ENCODE data around the gene DPP6. TPM values are rescaled to one million over a fixed set of nuclear protein-coding genes. Genes with fewer than 3 reads are reported as not detected.

The DPP6 gene
- total and polyA plus RNA-seq, 8 donors = 1.0 to 11.2 (median 2.6) TPM

DNA sequence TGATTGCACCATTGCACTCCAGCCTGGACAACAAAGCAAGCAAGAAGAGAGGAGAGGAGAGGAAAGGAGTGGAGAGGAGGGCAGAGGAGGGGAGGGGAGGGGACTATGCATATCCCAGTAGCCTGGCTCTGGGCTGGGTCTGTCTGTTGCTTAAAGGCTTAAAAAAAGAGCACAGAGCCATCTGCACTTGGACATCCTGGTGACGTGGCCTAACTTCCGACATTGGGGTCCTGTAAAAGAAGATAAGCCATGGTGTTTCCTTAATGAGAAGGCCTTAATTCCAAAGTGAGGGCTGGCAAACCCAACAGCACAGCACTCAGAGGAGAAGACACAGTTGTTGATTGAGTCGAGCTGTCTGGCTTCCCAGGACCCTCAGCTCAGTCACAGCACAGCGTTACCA, 598.1 kb downstream of the DPP6 start:
- intact Hi-C loops (cut with DNase I) = no loop called here
- ATAC-seq (no peak), DNase-seq (no peak), FAIRE-seq (no peak)
- no peaks in the 10 kb centered on the region for H3K4me1 ChIP-seq
- no peak overlapping the region for H3K4me3 ChIP-seq
- TF ChIP-seq, protein P1, sequence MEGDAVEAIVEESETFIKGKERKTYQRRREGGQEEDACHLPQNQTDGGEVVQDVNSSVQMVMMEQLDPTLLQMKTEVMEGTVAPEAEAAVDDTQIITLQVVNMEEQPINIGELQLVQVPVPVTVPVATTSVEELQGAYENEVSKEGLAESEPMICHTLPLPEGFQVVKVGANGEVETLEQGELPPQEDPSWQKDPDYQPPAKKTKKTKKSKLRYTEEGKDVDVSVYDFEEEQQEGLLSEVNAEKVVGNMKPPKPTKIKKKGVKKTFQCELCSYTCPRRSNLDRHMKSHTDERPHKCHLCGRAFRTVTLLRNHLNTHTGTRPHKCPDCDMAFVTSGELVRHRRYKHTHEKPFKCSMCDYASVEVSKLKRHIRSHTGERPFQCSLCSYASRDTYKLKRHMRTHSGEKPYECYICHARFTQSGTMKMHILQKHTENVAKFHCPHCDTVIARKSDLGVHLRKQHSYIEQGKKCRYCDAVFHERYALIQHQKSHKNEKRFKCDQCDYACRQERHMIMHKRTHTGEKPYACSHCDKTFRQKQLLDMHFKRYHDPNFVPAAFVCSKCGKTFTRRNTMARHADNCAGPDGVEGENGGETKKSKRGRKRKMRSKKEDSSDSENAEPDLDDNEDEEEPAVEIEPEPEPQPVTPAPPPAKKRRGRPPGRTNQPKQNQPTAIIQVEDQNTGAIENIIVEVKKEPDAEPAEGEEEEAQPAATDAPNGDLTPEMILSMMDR (IDR thresholded peaks at IDR 0.05) = no peak
- no peak overlapping the region for H3K27ac ChIP-seq
- H3K36me3 ChIP-seq = no peaks in the 10 kb centered on the region
- no peaks in the 10 kb centered on the region for H3K9me3 ChIP-seq
- WGBS, 2 donors = 66 to 75% methylated on average over 4 of the region's 4 CpGs
- peaks cover 0 to 4% (median 0%) of the 10 kb centered on the region in 4 donors for H3K27me3 ChIP-seq

DNA sequence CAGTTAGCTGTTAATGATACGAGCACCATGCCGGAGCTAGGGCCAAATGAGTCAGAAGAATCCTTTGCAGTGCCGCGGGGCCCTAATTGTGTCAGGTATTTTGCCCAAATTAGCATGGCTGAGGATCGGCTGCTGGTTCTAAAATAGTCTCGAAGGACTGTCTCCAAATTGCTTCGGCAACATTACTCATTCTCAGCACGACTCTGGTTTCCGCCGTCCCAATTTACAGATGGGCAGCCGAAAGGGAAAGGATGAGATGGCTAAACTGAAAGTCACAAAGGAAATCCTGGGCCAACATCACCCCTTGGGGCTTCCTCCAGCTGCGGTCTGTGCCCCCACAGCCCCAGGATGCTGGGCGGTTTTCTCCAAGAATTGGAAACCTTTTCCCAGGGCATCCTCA, 599.3 kb downstream of the DPP6 start:
- TF ChIP-seq, protein P1 (IDR thresholded peaks at IDR 0.05) = no peak
- WGBS, 2 donors = 77 to 96% methylated on average over 13 of the region's 13 CpGs
- no peak for ATAC-seq

DNA sequence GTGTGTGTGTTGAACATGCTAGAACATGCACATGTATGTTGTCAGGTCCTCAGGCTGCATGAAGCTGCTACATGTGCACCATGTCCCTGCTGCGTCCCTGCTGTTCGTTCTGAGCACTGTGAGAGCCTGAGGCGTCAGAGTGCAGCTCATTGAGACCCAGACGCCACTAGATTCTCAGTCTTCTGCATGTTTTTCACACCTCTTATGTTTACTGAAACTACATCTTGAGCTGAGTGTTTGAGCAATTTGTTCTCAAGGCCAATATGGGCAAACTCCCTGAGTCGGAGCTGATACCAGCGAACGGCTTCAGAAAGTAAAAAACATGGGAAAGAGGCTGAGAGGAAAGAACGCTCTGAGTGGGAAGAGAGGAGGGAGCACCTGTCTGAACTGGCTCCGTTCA, 600.4 kb downstream of the DPP6 start:
- H3K27ac ChIP-seq = no peak overlapping the region
- no peaks in the 10 kb centered on the region for H3K36me3 ChIP-seq
- intact Hi-C loops (cut with DNase I) = no loop called here
- FAIRE-seq = no peak
- no peaks in the 10 kb centered on the region for H3K9me3 ChIP-seq
- TF ChIP-seq, protein P1 (IDR thresholded peaks at IDR 0.05) = no peak
- H3K27me3 ChIP-seq = peaks cover 0 to 4% (median 0%) of the 10 kb centered on the region in 4 donors
- WGBS, 2 donors = 33 to 34% methylated on average over 9 of the region's 9 CpGs
- H3K4me3 ChIP-seq = no peak overlapping the region
- no peaks in the 10 kb centered on the region for H3K4me1 ChIP-seq
- no peak for ATAC-seq
- DNase-seq = no peak

More for the DNA sequence above, 599.3 kb downstream of the DPP6 start:
- Histone ChIP-seq H3K36me3 (no peaks in the 10 kb centered on the region), H3K4me1 (no peaks in the 10 kb centered on the region), H3K27ac (no peak overlapping the region), H3K27me3 (peaks cover 0 to 4% (median 0%) of the 10 kb centered on the region in 4 donors), H3K4me3 (no peak overlapping the region), H3K9me3 (no peaks in the 10 kb centered on the region)
- DNase-seq = no peak
- no peak for FAIRE-seq
- intact Hi-C loops (cut with DNase I) = no loop called here

DNA sequence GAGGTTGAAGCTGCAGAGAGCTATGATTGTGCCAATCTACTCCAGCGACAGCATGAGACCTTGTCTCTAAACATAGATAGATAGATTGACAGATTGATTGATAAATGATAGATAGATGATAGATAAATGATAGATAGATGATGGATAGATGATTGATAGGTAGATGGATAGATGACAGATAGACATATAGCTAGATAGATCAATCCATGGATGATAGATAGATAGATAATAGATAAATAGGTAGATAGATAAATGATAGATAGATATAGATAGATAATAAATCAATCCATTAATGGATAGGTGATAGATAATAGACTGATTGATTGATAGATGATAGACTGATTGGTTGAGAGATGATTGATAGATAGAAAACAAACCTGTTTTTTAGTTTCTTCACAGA, 601.1 kb downstream of the DPP6 start:
- TF ChIP-seq, protein P1 (IDR thresholded peaks at IDR 0.05) = no peak
- H3K36me3 ChIP-seq = no peaks in the 10 kb centered on the region
- no peaks in the 10 kb centered on the region for H3K4me1 ChIP-seq
- DNase-seq (no peak), FAIRE-seq (no peak), ATAC-seq (no peak)
- H3K27me3 ChIP-seq = peaks cover 0 to 4% (median 0%) of the 10 kb centered on the region in 4 donors
- no peaks in the 10 kb centered on the region for H3K9me3 ChIP-seq
- H3K4me3 ChIP-seq = no peak overlapping the region
- intact Hi-C loops (cut with DNase I) = no loop called here
- H3K27ac ChIP-seq = no peak overlapping the region
- WGBS, 2 donors = 86 to 88% methylated on average over 1 of the region's 1 CpG

DNA sequence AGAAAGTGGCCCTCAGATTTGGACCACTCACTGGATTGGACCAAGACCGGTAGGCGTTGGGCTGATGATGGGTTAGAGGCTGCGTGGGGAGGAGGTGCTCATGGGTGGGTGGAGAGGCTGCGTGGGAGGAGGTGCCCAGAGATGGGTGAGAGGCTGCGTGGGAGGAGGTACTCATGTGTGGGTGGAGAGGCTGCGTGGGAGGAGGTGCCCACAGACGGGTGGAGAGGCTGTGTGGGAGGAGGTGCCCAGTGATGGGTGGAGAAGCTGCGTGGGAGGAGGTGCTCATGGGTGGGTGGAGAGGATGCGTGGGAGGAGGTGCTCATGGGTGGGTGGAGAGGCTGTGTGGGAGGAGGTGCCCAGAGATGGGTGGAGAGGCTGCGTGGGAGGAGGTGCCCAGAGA, 604.4 kb downstream of the DPP6 start:
- intact Hi-C loops (cut with DNase I) = no loop called here
- Histone ChIP-seq H3K27ac (no peak overlapping the region), H3K36me3 (no peaks in the 10 kb centered on the region), H3K4me1 (no peaks in the 10 kb centered on the region), H3K27me3 (no peaks in the 10 kb centered on the region), H3K4me3 (no peak overlapping the region), H3K9me3 (no peaks in the 10 kb centered on the region)
- TF ChIP-seq, protein P1 (IDR thresholded peaks at IDR 0.05) = no peak
- ATAC-seq (no peak), DNase-seq (no peak), FAIRE-seq (no peak)
- WGBS, 2 donors = 64 to 82% methylated on average over 8 to 9 of the region's 10 CpGs
